A673 (cell line): ENCODE measurements around the gene TBCD. TPM values are rescaled to one million over a fixed set of nuclear protein-coding genes. Genes with fewer than 3 reads are reported as not detected.

Source experiments
- BruUV-seq: library from RNA; stranded (reverse); fragments of 400-500 nt; replicated peaks from 2 replicates; lab custom pipeline; 2021; lab: Mats Ljungman, UMichigan
- CTCF ChIA-PET: fragments of 300-600 bp; sonication (Branson Sonifier 250); formaldehyde crosslinking; loops from one replicate; lab custom pipeline; 2022; ENCODE audit warnings: antibody characterized with exemption; lab: Charles Lee
- POLR2A ChIA-PET: fragments of 300-600 bp; sonication (Branson Sonifier 250); formaldehyde crosslinking; loops from one replicate; lab custom pipeline; 2022; ENCODE audit warnings: antibody characterized with exemption; ENCODE audit not compliant: low non-redundant PET; lab: Charles Lee
- DNase-seq: peaks from one replicate; pipeline ENCODE4 v3.0.0-alpha.2; 2015; ENCODE audit warnings: low spot score
- H3K27ac ChIP-seq: fragments of 200-600 bp; sonication (generic); 2 replicates; pipeline ENCODE4 v1.5.1; 2016; ENCODE audit warnings: mixed run types, low read depth, mild to moderate bottlenecking, mixed read lengths, antibody characterized with exemption, low read length; ENCODE audit not compliant: poor library complexity, severe bottlenecking
- H3K27me3 ChIP-seq: fragments of 200-600 bp; sonication (generic); replicated peaks from 2 replicates; pipeline ENCODE4 v1.6.1; 2017; ENCODE audit warnings: mixed run types, low read depth, mild to moderate bottlenecking, mixed read lengths, antibody characterized with exemption, low read length; ENCODE audit not compliant: insufficient read depth, poor library complexity
- H3K36me3 ChIP-seq: fragments of 200-600 bp; sonication (generic); 2 replicates; pipeline ENCODE4 v1.6.1; 2016; ENCODE audit warnings: mixed run types, mild to moderate bottlenecking, mixed read lengths, antibody characterized with exemption, low read length; ENCODE audit not compliant: insufficient read depth, poor library complexity, severe bottlenecking
- H3K4me1 ChIP-seq: fragments of 200-600 bp; sonication (generic); 2 replicates; pipeline ENCODE4 v1.6.1; 2017; ENCODE audit warnings: mixed run types, mild to moderate bottlenecking, mixed read lengths, antibody characterized with exemption, low read length; ENCODE audit not compliant: insufficient read depth, poor library complexity, severe bottlenecking
- H3K4me3 ChIP-seq: fragments of 200-600 bp; sonication (generic); 2 replicates; pipeline ENCODE4 v1.5.1; 2016; ENCODE audit warnings: low read depth, mixed run types, mild to moderate bottlenecking, mixed read lengths, low read length; ENCODE audit not compliant: poor library complexity, severe bottlenecking
- H3K9me3 ChIP-seq: fragments of 200-600 bp; sonication (generic); 2 replicates; pipeline ENCODE4 v1.6.1; 2016; ENCODE audit warnings: mixed run types, low read depth, mild to moderate bottlenecking, mixed read lengths, antibody characterized with exemption, low read length; ENCODE audit not compliant: poor library complexity, severe bottlenecking
- CTCF ChIP-seq: fragments of 300-800, 200-600 bp; sonication (generic); conservative IDR thresholded peaks from 2 replicates; pipeline ENCODE4 v1.5.1; 2017; ENCODE audit warnings: low read depth, mild to moderate bottlenecking, antibody characterized with exemption, low read length, moderate library complexity, mixed read lengths
- EZH2 ChIP-seq: fragments of 200-600 bp; sonication (generic); IDR thresholded peaks from 2 replicates; pipeline ENCODE4 v1.6.1; 2017; ENCODE audit warnings: borderline replicate concordance, low read depth, mild to moderate bottlenecking, mixed read lengths, antibody characterized with exemption, low read length; ENCODE audit not compliant: poor library complexity, severe bottlenecking
- intact Hi-C: fragments of 100-400 bp; cut with micrococcal nuclease; formaldehyde crosslinking; loops from one replicate; pipeline ENCODE4 v1.10.0; 2022; ENCODE audit not compliant: unreplicated experiment
- total RNA-seq: library from RNA; stranded (reverse); gene quantifications from 2 replicates; pipeline ENCODE4 v1.2.3, GENCODE V29; 2021

The TBCD gene
- total RNA-seq, 1 experiment from 2014 or later, result 113 TPM

GRCh38 chr17:82812058-82812457 lies 60.2 kb downstream of the TBCD start:
- peaks cover 21% of the 10 kb centered on the region for H3K36me3 ChIP-seq
- no peaks in the 10 kb centered on the region for H3K9me3 ChIP-seq
- no peak for TF ChIP-seq CTCF
- TF ChIP-seq EZH2, result no peak
- DNase-seq, result no peak
- CTCF ChIA-PET, result no interaction called here
- no peak overlapping the region for H3K4me3 ChIP-seq
- intact Hi-C loops, result no loop called here
- no TSS peak for BruUV-seq
- peaks cover 14% of the 10 kb centered on the region for H3K4me1 ChIP-seq
- H3K27me3 ChIP-seq, result no peaks in the 10 kb centered on the region
- POLR2A ChIA-PET, result no interaction called here
- no peak overlapping the region for H3K27ac ChIP-seq

- H3K27me3 ChIP-seq, result no peaks in the 10 kb centered on the region
- peaks cover 14% of the 10 kb centered on the region for H3K4me1 ChIP-seq
- no peak overlapping the region for H3K27ac ChIP-seq
- TF ChIP-seq EZH2, result no peak
- TF ChIP-seq CTCF, result no peak
- DNase-seq, result no peak
- POLR2A ChIA-PET, result no interaction called here
- CTCF ChIA-PET, result no interaction called here
- peaks cover 23% of the 10 kb centered on the region for H3K36me3 ChIP-seq
- no peak overlapping the region for H3K4me3 ChIP-seq
- intact Hi-C loops, result no loop called here
- BruUV-seq, result no TSS peak
- H3K9me3 ChIP-seq, result no peaks in the 10 kb centered on the region
Measured at GRCh38 chr17:82812601-82813000, 60.7 kb downstream of the TBCD start.

DNA sequence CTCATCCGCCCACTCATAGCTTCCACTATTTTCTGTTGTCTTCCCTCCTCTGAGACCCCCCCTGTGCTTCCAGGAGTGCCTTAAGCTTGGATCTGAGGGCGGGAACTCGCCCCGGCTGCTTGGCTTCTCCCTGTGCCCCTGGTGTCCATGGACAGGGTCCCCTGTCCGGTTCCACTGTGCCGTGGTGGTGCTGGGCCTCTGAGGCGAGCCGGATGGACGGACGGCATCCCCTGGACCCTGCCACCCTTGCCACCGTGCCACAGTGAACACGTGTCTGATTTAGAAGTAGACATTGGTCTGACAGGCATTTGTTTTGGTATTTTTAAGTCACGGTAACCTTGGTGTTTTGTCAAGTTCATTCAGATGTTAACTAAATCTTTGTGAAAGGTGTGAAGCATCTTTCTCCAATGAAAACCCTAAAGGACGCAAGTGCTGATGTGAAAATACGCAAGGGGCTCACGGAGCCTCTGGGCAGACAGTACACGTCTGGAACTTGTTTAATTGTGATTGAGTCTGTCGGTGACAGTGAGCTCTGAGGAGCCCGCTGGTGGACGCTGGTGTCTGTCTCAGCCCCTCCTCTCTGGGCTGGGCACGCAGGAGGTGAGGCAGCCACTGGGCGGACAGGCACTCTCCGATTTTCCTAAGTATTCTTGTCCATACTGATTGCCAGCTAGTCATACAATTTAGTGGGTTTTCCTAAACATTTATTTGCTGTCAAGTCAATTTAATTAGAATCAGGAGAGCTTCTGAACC lies 61.6 kb downstream of the TBCD start:
- POLR2A ChIA-PET, result interaction anchor here (0.5 kb wide), 1 partner anchor 181 kb away, joined by 6 read pairs; no protein-coding TSS in a partner anchor
- Histone ChIP-seq H3K4me3 (no peak overlapping the region), H3K27ac (no peak overlapping the region), H3K9me3 (no peaks in the 10 kb centered on the region), H3K4me1 (peaks cover 14% of the 10 kb centered on the region), H3K27me3 (no peaks in the 10 kb centered on the region), H3K36me3 (peaks cover 31% of the 10 kb centered on the region)
- BruUV-seq, result no TSS peak
- DNase-seq, result no peak
- CTCF ChIA-PET, result no interaction called here
- intact Hi-C loops, result no loop called here
- TF ChIP-seq EZH2, result no peak
- no peak for TF ChIP-seq CTCF
